ENCODE data around the gene ZNF628.

Gene ZNF628

GRCh38 chr19:55441319-55441691 lies 35.1 kb upstream of the ZNF628 start:
- no peak for DNase-seq
- Histone ChIP-seq H3K27me3 (peaks cover 0 to 93% of the 10 kb centered on the region in 2 donors), H3K4me3 (no peak overlapping the region), H3K4me1 (peaks cover 0 to 22% (median 9%) of the 10 kb centered on the region in 4 donors), H3K9me3 (no peaks in the 10 kb centered on the region), H3K27ac (no peak overlapping the region), H3K36me3 (no peaks in the 10 kb centered on the region)
- TF ChIP-seq CTCF (IDR thresholded peaks at IDR 0.05), result no peak
- intact Hi-C loops (cut with DNase I; ENCODE audit: low total_unique reads), result no loop called here

GRCh38 chr19:55441692-55442321 lies 34.6 kb upstream of the ZNF628 start:
- intact Hi-C loops (cut with DNase I; ENCODE audit: low total_unique reads), result no loop called here
- Histone ChIP-seq H3K27me3 (peaks cover 0 to 92% of the 10 kb centered on the region in 2 donors), H3K27ac (no peak overlapping the region), H3K36me3 (no peaks in the 10 kb centered on the region), H3K4me1 (peaks cover 0 to 22% (median 9%) of the 10 kb centered on the region in 4 donors), H3K4me3 (no peak overlapping the region), H3K9me3 (no peaks in the 10 kb centered on the region)
- no peak for DNase-seq
- no peak for TF ChIP-seq CTCF (IDR thresholded peaks at IDR 0.05)

GRCh38 chr19:55442372-55442961 lies 34.0 kb upstream of the ZNF628 start:
- intact Hi-C loops (cut with DNase I; ENCODE audit: low total_unique reads), result no loop called here
- H3K27ac ChIP-seq, result no peak overlapping the region
- H3K4me3 ChIP-seq, result no peak overlapping the region
- no peak for TF ChIP-seq CTCF (IDR thresholded peaks at IDR 0.05)
- H3K27me3 ChIP-seq, result peaks cover 0 to 93% of the 10 kb centered on the region in 2 donors
- H3K36me3 ChIP-seq, result no peaks in the 10 kb centered on the region
- DNase-seq, result no peak
- H3K4me1 ChIP-seq, result peaks cover 0 to 22% (median 9%) of the 10 kb centered on the region in 4 donors
- H3K9me3 ChIP-seq, result no peaks in the 10 kb centered on the region

GRCh38 chr19:55443045-55443823 lies 33.2 kb upstream of the ZNF628 start, which contains the start of gene SHISA7:
Gene SHISA7, minus strand, starts transcription at chr19:55443300. Its CDS starts 437 bp downstream, at chr19:55442863.
- Histone ChIP-seq H3K36me3 (no peaks in the 10 kb centered on the region), H3K27me3 (peaks cover 0 to 86% of the 10 kb centered on the region in 2 donors), H3K27ac (no peak within 1 kb of the TSS), H3K4me3 (no peak within 1 kb of the TSS), H3K4me1 (peaks cover 0 to 22% (median 9%) of the 10 kb centered on the region in 4 donors), H3K9me3 (no peaks in the 10 kb centered on the region)
- TF ChIP-seq CTCF (IDR thresholded peaks at IDR 0.05), result no peak
- DNase-seq, result no peak
- intact Hi-C loops (cut with DNase I; ENCODE audit: low total_unique reads), result no loop called here

GRCh38 chr19:55443824-55444480 lies 32.5 kb upstream of the ZNF628 start:
- H3K27ac ChIP-seq, result no peak overlapping the region
- H3K4me1 ChIP-seq, result peaks cover 0 to 22% (median 9%) of the 10 kb centered on the region in 4 donors
- intact Hi-C loops (cut with DNase I; ENCODE audit: low total_unique reads), result no loop called here
- no peak for TF ChIP-seq CTCF (IDR thresholded peaks at IDR 0.05)
- H3K36me3 ChIP-seq, result no peaks in the 10 kb centered on the region
- H3K27me3 ChIP-seq, result peaks cover 0 to 79% of the 10 kb centered on the region in 2 donors
- H3K4me3 ChIP-seq, result no peak overlapping the region
- DNase-seq, result no peak
- H3K9me3 ChIP-seq, result no peaks in the 10 kb centered on the region

All from tibial artery (tissue), 4 donors.